T-cell (primary cell): ENCODE measurements around the gene CA14. TPM values are rescaled to one million over a fixed set of nuclear protein-coding genes. Genes with fewer than 3 reads are reported as not detected.

Experiments used
- ATAC-seq, 4 experiments: fragments of 200-7000 bp in 3 of 4; fragments of 150-1000 bp in 1 of 4; cut with Tn5 transposase; replicated peaks in 1 of 4; 1 replicate in 3 of 4; 2 replicates in 1 of 4; pipeline ENCODE4 v1.10.0; 2021; ENCODE audit warnings: moderate library complexity in 3 of 4, mild to moderate bottlenecking in 2 of 4, moderate number of reproducible peaks in 1 of 4
- CTCF ChIA-PET, 2 donors: fragments of 300-600 bp; sonication (Branson Sonifier 250); formaldehyde crosslinking; loops; one replicate each; lab custom pipeline; 2022; ENCODE audit warnings: antibody characterized with exemption in 2 of 2; lab: Charles Lee
- POLR2A ChIA-PET, 2 donors: fragments of 300-600 bp; sonication (Branson Sonifier 250); formaldehyde crosslinking; loops; one replicate each; lab custom pipeline; 2022; ENCODE audit warnings: antibody characterized with exemption in 2 of 2; lab: Charles Lee
- DNase-seq, 35 experiments: peaks; one replicate each; pipeline versions ENCODE4 v3.0.0 to v3.0.0-alpha.2; 2013 to 2023
- H3K27ac ChIP-seq: one replicate; pipeline ENCODE4 v1.5.1; 2013; ENCODE audit warnings: low read length
- H3K27me3 ChIP-seq, 2 experiments: replicated peaks in 1 of 2; 1 replicate in 1 of 2; 2 replicates in 1 of 2; pipeline versions ENCODE4 v1.6.1 to v1.7.0; 2013; ENCODE audit warnings: low read length in 1 of 2, mixed read lengths in 1 of 2; ENCODE audit not compliant: control insufficient read depth in 2 of 2, insufficient read depth in 2 of 2; ENCODE audit errors: extremely low read depth in 1 of 2
- H3K36me3 ChIP-seq, 2 donors: 1 replicate in 1 of 2; 2 replicates in 1 of 2; pipeline versions ENCODE4 v1.6.1 to v1.7.0; 2013; ENCODE audit warnings: low read length in 1 of 2; ENCODE audit not compliant: control insufficient read depth in 2 of 2, insufficient read depth in 1 of 2; ENCODE audit errors: extremely low read depth in 1 of 2
- H3K4me1 ChIP-seq, 2 experiments: 1 replicate in 1 of 2; 2 replicates in 1 of 2; pipeline versions ENCODE4 v1.6.1 to v1.7.0; 2013; ENCODE audit warnings: low read length in 2 of 2, mixed read lengths in 1 of 2; ENCODE audit not compliant: insufficient read depth in 2 of 2, control insufficient read depth in 1 of 2; ENCODE audit errors: extremely low read depth in 1 of 2
- H3K4me3 ChIP-seq, 2 donors: 1 replicate in 1 of 2; 2 replicates in 1 of 2; pipeline versions ENCODE4 v1.5.1 to v1.7.0; 2013; ENCODE audit warnings: mild to moderate bottlenecking in 2 of 2, low read length in 1 of 2, moderate library complexity in 1 of 2; ENCODE audit not compliant: control insufficient read depth in 1 of 2; ENCODE audit errors: extremely low read depth in 1 of 2
- H3K9me3 ChIP-seq: 2 replicates; pipeline ENCODE4 v1.7.0; 2013
- H3K27ac Mint-ChIP-seq, 2 donors: one replicate each; pipeline ENCODE4 v1.8.0; 2020 to 2021; ENCODE audit warnings: mild to moderate bottlenecking in 2 of 2, mixed read lengths in 2 of 2
- H3K27me3 Mint-ChIP-seq, 2 donors: one replicate each; pipeline ENCODE4 v1.8.0; 2021 to 2022; ENCODE audit warnings: mixed read lengths in 2 of 2
- H3K36me3 Mint-ChIP-seq: one replicate; pipeline ENCODE4 v1.8.0; 2021; ENCODE audit warnings: mixed read lengths
- H3K4me1 Mint-ChIP-seq, 3 donors: one replicate each; pipeline ENCODE4 v1.8.0; 2020 to 2022; ENCODE audit warnings: mixed read lengths in 3 of 3, mild to moderate bottlenecking in 1 of 3
- H3K4me3 Mint-ChIP-seq, 3 donors: one replicate each; pipeline ENCODE4 v1.8.0; 2020 to 2022; ENCODE audit warnings: mild to moderate bottlenecking in 3 of 3, mixed read lengths in 3 of 3, moderate library complexity in 3 of 3
- H3K9me3 Mint-ChIP-seq, 3 donors: one replicate each; pipeline ENCODE4 v1.8.0; 2020 to 2022; ENCODE audit warnings: mixed read lengths in 3 of 3
- WGBS: methylation state at CpG from one replicate; pipeline ENCODE4 v1.1.5; 2013; ENCODE audit warnings: missing lambda C conversion rate; ENCODE audit not compliant: insufficient coverage; 5-methylcytosine and 5-hydroxymethylcytosine counted together
- total RNA-seq, 35 experiments: library from RNA in 6 of 35; stranded (reverse) in 6 of 35; fragments of 120-200 nt in 1 of 35; gene quantifications; one replicate each; pipeline versions ENCODE4 v1.2.1 to v1.2.4 and lab custom pipeline; 2013 to 2026

The CA14 gene
- total RNA-seq, 5 donors from 2014 or later (not counting 1 experiment from before 2014, with no cell fraction given), result not detected

DNA sequence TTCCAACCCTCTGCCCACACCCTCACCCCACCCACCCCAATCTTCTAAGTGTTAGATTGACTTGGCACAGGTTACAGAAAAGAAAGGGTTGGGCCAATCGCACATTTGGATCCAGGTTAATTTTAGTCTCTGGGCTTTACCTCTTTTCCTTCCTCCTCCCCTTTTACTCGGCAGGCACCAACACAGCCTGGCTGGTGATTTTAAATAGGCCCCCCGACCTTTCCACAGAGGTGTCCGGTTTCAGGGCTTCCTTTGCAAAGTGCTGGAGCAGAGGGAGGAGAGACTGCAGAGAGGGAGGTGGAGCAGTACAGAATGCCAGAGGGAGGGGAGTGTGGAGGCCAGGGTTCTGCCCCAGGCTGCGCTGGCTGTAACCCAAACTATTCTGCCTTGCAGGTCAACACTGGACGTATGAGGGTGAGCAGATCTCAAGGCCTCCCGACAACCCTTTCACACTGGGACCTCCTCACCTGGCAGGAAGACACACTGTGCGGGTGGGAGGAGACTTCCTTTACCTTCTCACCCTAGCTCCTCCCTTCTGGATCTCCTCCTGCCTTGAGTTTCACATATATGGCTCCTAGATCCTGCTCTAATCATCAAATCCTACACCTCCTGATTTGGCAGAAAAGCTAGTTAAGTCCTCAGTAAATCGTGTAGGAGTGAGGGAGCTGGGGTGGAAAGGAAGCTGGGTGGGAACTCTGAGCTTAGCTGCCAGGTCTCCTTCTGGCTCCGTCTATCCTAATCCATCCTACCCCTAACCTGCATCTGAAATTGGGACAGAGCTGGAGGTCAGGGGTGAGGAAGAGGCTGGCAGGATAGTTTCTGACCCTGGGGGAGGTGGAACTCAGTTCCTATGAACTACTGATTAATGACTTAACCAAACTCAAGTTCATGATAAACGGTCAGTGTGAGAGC lies 2.4 kb downstream of the CA14 start:
- WGBS, result 67% methylated on average over 2 of the region's 11 CpGs
- H3K9me3 ChIP-seq, result no peaks in the 10 kb centered on the region
- peaks cover 2 to 17% of the 10 kb centered on the region in 2 experiments for H3K4me1 ChIP-seq
- Mint-ChIP-seq H3K36me3 (peaks cover 4% of the 10 kb centered on the region), H3K4me1 (peaks cover 14 to 16% (median 15%) of the 10 kb centered on the region in 3 donors), H3K27ac (no peak overlapping the region), H3K9me3 (no peaks in the 10 kb centered on the region), H3K4me3 (no peak overlapping the region), H3K27me3 (peaks cover 25 to 39% of the 10 kb centered on the region in 2 donors)
- no peak overlapping the region for H3K27ac ChIP-seq
- H3K36me3 ChIP-seq, result peaks cover 4 to 7% of the 10 kb centered on the region in 2 donors
- POLR2A ChIA-PET, result interaction anchor here in 1 of 2 donors (0.9 kb wide), 1 partner anchor 177 kb away, joined by 3 read pairs; no protein-coding TSS in a partner anchor
- H3K27me3 ChIP-seq, result peaks cover 9 to 33% of the 10 kb centered on the region in 2 experiments
- CTCF ChIA-PET, result interaction anchor here (0.6 to 0.7 kb wide), 2 partner anchors 167 to 183 kb away, joined by 4 to 6 read pairs; no protein-coding TSS in a partner anchor
- ATAC-seq (no peak), DNase-seq (no peak)
- no peak overlapping the region for H3K4me3 ChIP-seq

GRCh38 chr1:150261367-150261766 lies 3.8 kb downstream of the CA14 start:
- Histone ChIP-seq H3K4me1 (peaks cover 0 to 6% of the 10 kb centered on the region in 2 experiments), H3K27me3 (peaks cover 8 to 29% of the 10 kb centered on the region in 2 experiments), H3K9me3 (no peaks in the 10 kb centered on the region), H3K27ac (no peak overlapping the region), H3K36me3 (peaks cover 11 to 20% of the 10 kb centered on the region in 2 donors), H3K4me3 (no peak overlapping the region)
- peaks cover 17% of the 10 kb centered on the region for H3K36me3 Mint-ChIP-seq
- H3K27ac Mint-ChIP-seq, result no peak overlapping the region
- peaks cover 21 to 29% of the 10 kb centered on the region in 2 donors for H3K27me3 Mint-ChIP-seq
- ChIA-PET POLR2A (no interaction called here), CTCF (no interaction called here)
- 86% methylated on average over 4 of the region's 6 CpGs for WGBS
- H3K4me3 Mint-ChIP-seq, result no peak overlapping the region
- DNase-seq (no peak), ATAC-seq (no peak)
- H3K9me3 Mint-ChIP-seq, result no peaks in the 10 kb centered on the region
- peaks cover 1 to 6% (median 5%) of the 10 kb centered on the region in 3 donors for H3K4me1 Mint-ChIP-seq

- ATAC-seq (peak in 1 of 4 experiments; percentile 27), DNase-seq (no peak)
- H3K4me1 Mint-ChIP-seq, result peaks cover 11 to 12% (median 12%) of the 10 kb centered on the region in 3 donors
- peaks cover 11 to 17% of the 10 kb centered on the region in 2 donors for H3K27me3 Mint-ChIP-seq
- peaks cover 24% of the 10 kb centered on the region for H3K36me3 Mint-ChIP-seq
- POLR2A ChIA-PET, result interaction anchor here in 1 of 2 donors (0.5 kb wide), 1 partner anchor 15 kb away, joined by 3 read pairs; no protein-coding TSS in a partner anchor
- H3K4me3 Mint-ChIP-seq, result no peak overlapping the region
- peak overlapping the region; percentile 7 to 57 for H3K27ac Mint-ChIP-seq
- H3K27ac ChIP-seq, result no peak overlapping the region
- no peaks in the 10 kb centered on the region for H3K9me3 ChIP-seq
- 100% methylated on average over 1 of the region's 6 CpGs for WGBS
- no peaks in the 10 kb centered on the region for H3K9me3 Mint-ChIP-seq
- H3K4me1 ChIP-seq, result peaks cover 4 to 9% of the 10 kb centered on the region in 2 experiments
- CTCF ChIA-PET, result interaction anchor here in 1 of 2 donors (0.6 kb wide), 2 partner anchors 18 to 108 kb away, joined by 3 read pairs; no protein-coding TSS in a partner anchor
- H3K36me3 ChIP-seq, result peaks cover 13 to 32% of the 10 kb centered on the region in 2 donors
- no peak overlapping the region for H3K4me3 ChIP-seq
- peaks cover 7 to 17% of the 10 kb centered on the region in 2 experiments for H3K27me3 ChIP-seq
Observed at GRCh38 chr1:150262388-150263320, 5.1 kb downstream of the CA14 start.

- Mint-ChIP-seq H3K27me3 (peaks cover 5 to 8% of the 10 kb centered on the region in 2 donors), H3K27ac (no peak overlapping the region), H3K4me3 (no peak overlapping the region), H3K9me3 (no peaks in the 10 kb centered on the region), H3K4me1 (peaks cover 20% of the 10 kb centered on the region in 3 donors), H3K36me3 (peaks cover 24% of the 10 kb centered on the region)
- ATAC-seq (no peak), DNase-seq (no peak)
- POLR2A ChIA-PET, result interaction anchor here in 1 of 2 donors (0.7 kb wide), 1 partner anchor 81 kb away, joined by 5 read pairs; no protein-coding TSS in a partner anchor
- Histone ChIP-seq H3K36me3 (peaks cover 13 to 32% of the 10 kb centered on the region in 2 donors), H3K4me3 (no peak overlapping the region), H3K9me3 (no peaks in the 10 kb centered on the region), H3K27ac (no peak overlapping the region), H3K27me3 (peaks cover 2 to 9% of the 10 kb centered on the region in 2 experiments), H3K4me1 (peaks cover 11 to 18% of the 10 kb centered on the region in 2 experiments)
- no CpG with 5 or more reads among the region's 6 CpGs for WGBS
- CTCF ChIA-PET, result interaction anchor here (0.6 to 0.7 kb wide), 2 partner anchors 19 to 1049 kb away, joined by 3 to 9 read pairs; no protein-coding TSS in a partner anchor
Observed at GRCh38 chr1:150263549-150263948, 6.0 kb downstream of the CA14 start.

- CTCF ChIA-PET, result no interaction called here
Observed at GRCh38 chr1:150267896-150268295, 10.3 kb downstream of the CA14 start.

More at GRCh38 chr1:150267896-150268295, 10.3 kb downstream of the CA14 start:
- no peak for DNase-seq
- H3K27ac Mint-ChIP-seq, result peak overlapping the region; percentile 98 to 99
- H3K4me1 Mint-ChIP-seq, result peaks cover 29 to 37% (median 30%) of the 10 kb centered on the region in 3 donors
- H3K27ac ChIP-seq, result peak overlapping the region; percentile 95
- H3K36me3 Mint-ChIP-seq, result peaks cover 27% of the 10 kb centered on the region
- H3K4me3 ChIP-seq, result peak overlapping the region; percentile 71 to 90
- peaks cover 13 to 29% of the 10 kb centered on the region in 2 experiments for H3K4me1 ChIP-seq
- peak overlapping the region; percentile 97 to 99 (median 99) for H3K4me3 Mint-ChIP-seq
- POLR2A ChIA-PET, result no interaction called here
- H3K36me3 ChIP-seq, result peaks cover 13 to 32% of the 10 kb centered on the region in 2 donors
- no peaks in the 10 kb centered on the region for H3K9me3 ChIP-seq
- ATAC-seq, result no peak
- H3K27me3 Mint-ChIP-seq, result no peaks in the 10 kb centered on the region
- 34% methylated on average over 6 of the region's 6 CpGs for WGBS
- no peaks in the 10 kb centered on the region for H3K9me3 Mint-ChIP-seq
- no peaks in the 10 kb centered on the region for H3K27me3 ChIP-seq
